HT1080 (cell line): ENCODE data around the gene MSMB. TPM values are rescaled to one million over a fixed set of nuclear protein-coding genes. Genes with fewer than 3 reads are reported as not detected.

Source experiments
- DNase-seq: peaks from one replicate; pipeline ENCODE4 v3.0.0-alpha.2; 2015; ENCODE audit warnings: low read depth
- total RNA-seq: library from RNA; depleted of rRNA; stranded (reverse); fragments of >200 nt; shearing (Covaris generic); gene quantifications from 2 replicates; pipeline ENCODE4 v1.2.3, GENCODE V29; 2014

MSMB gene
- total RNA-seq, 1 experiment from 2014 or later: not detected

GRCh38 chr10:46035923-46036849 lies 9.9 kb downstream of the MSMB start:
- peak; percentile 61 for DNase-seq

- DNase-seq: peak; percentile 89
Measured at GRCh38 chr10:46033602-46034011, 12.5 kb downstream of the MSMB start.

DNA sequence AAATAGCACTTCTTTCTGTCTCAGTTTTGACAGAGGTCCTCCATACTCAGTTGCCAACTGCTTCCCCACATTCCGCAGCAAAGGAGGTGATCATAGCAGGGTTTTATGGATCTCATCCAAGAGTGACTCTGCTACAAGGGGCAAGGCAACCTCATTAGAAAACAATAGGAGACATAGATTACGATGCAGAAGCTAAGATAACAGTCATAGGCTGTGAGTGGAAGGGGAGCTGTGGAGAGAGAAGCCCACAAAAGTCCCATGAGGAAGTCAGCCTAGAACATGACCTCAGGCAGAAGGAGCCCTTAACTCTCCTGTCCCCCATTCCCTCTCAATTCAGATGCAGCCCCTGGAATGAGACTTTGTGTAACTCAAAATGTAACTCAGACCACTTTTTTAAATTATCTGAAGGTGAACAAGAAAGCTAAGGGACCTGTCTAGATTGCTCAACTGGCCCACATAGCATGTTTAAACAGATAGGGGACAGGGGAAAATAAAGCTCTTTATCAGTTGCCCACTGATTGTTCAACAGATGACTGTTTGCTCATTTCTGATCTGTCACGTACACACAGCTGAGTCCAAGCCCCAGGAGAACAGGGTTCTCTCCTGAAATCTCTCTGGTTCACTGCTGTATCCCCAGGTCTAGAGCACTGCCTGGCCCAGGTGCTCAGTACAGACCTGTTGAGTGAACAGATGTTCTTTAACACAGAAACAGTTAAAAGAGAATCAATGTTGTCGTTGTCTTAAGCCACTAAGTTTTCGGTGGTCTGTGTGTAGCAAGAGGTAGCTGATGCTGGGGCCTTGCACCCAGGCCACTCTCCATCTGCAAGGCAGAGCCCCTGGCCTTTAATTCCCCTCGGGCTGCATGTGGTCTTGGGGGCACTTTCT lies 14.2 kb downstream of the MSMB start:
- DNase-seq: no peak

DNA sequence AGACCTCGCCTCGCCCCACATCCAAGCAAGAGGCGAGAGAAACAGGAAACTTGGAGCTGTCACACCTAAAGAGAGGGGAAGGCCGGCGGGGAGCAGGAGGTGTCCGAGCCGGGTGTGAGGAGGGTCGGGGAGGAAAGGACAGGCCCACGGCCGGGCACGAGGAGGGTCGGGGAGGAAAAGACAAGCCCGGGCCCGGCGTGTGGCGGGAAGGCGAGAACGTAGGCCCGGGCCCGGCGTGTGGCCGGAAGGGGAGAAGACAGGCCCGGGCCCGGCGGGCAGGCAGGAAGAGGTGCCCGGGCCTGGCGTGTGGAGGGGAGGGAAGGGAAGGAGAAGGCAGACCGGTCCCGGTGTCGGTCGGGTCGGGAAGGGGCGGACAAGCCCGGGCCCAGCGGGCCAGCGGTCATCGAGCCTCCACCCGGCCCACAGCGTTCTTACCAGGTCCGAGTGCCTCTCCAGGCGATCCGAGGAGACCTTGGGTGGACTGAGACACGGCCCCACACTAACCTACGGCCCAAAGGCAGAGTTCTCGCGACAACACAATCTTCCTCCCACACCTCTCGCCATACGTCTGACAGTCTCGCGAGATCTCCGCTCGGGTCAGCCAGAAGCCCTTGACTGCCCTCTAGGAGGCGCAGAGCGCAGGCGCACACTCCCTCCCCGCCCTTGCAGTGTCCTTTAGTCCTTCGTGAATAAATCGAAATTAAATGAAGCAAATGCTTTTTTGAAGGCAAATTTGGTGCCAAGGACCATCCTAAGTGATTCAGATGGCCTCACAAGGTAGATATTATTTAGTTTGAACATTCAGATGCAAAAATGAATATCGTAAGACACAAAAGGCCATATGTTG lies 15.8 kb downstream of the MSMB start, which contains the start of gene NCOA4:
Gene NCOA4 (minus strand): TSS at position 533 of the 847 bp plus-strand sequence. CDS start 13,943 bp downstream, outside the sequence.
- peak; percentile 94 for DNase-seq

DNA sequence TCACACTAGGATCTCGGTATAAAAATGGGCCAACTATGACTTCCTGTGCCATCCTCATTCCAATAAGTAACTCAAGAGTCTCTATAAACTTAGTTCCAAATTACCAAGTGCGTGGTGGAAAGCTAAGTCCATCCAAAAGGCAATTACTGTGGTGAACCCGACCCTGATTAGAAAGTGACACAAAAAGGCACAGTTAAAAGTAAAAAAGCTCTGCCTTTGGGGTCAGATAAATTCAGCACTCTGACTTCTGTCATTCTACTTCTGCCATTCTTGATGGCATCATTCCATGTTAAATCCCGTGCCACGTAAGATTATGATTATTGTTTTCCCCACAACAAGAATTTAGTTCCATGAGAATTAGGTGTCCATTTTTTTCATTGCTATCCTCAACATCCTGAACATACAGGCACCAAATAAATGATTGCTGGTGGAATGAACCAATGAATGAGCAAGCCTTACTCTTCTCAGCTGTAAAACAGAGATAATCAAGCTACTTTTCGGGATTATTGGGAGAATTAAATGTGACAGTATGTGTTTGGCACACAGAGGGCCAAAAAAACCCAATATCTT lies 16.5 kb downstream of the MSMB start:
- no peak for DNase-seq

GRCh38 chr10:46028584-46029460 lies 17.2 kb downstream of the MSMB start:
- DNase-seq: peak; percentile 61

GRCh38 chr10:46026106-46026505 lies 20.0 kb downstream of the MSMB start:
- no peak for DNase-seq

DNA sequence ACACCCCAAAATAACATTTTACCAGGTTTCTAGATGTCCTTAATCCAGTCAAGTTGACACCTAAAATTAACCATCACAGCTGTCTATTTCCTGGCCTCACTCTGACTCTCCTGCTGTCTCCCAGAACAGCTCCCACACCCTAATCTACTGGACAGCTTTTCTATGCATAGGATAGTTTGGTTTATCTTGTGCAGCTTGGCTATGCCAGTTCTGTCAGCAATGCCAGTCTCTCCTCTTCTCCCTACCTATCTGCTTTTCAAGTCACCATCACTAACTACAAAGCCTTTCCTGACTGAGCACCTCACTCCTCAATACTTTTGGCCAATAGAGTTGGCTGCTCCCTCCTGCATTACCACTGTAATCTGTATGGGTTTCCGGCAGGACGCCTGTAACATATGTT lies 20.7 kb downstream of the MSMB start:
- DNase-seq: no peak

- DNase-seq: no peak
Measured at GRCh38 chr10:46024948-46025347, 21.1 kb downstream of the MSMB start.

DNA sequence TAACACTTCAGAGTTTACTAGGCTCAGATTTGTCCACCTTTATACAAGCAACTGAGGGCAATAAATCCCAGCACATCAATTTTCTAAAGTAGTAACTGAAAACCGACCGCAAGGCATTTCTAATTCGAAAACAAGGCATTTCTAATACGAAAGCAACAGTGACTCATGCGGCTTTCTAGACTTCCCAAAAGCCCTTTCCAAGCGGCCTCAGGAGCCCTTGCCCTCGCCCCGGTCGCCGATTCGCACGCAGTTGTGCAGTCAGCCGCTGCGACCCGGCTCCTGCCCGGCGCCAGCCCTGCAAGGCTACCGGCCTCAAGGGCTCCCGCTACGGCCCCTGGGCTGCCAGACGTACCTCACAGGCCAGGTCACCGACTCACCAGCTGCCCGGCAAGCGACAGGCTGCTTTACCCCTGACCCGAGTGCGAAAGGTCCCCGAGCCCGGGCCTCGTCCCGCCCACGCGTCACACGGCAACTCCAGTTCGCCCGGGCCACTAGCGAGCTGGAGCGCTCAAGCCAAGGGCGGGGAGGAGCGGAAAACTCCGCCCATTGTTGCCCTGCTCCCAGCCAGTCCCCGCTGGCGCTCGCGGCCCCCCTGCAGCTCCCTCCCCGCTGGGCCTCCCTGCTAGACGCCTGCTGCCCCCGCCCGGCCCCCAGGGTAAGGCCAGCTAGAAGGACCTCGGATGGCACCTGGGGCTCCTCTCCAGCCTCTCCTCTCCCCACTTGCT lies 22.9 kb downstream of the MSMB start:
- DNase-seq: peak; percentile 81

DNA sequence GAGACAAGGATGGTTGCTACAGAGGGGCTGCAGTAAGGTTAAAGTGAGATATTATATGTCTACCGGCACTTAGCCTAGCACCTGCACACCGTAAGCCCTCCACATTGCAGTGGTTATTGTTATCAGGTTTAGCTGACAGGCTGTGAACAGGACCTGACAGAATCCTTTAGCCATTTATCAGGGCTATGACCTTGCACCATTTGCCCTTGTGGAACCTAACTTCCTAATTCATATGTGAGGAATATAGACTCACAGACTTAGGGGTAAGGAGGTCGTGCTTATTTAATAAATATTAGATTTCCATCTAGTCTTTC lies 25.8 kb downstream of the MSMB start:
- DNase-seq: no peak

- DNase-seq: no peak
Measured at GRCh38 chr10:46019569-46020343, 26.3 kb downstream of the MSMB start.

GRCh38 chr10:46019177-46019528 lies 26.9 kb downstream of the MSMB start:
- DNase-seq: no peak

DNA sequence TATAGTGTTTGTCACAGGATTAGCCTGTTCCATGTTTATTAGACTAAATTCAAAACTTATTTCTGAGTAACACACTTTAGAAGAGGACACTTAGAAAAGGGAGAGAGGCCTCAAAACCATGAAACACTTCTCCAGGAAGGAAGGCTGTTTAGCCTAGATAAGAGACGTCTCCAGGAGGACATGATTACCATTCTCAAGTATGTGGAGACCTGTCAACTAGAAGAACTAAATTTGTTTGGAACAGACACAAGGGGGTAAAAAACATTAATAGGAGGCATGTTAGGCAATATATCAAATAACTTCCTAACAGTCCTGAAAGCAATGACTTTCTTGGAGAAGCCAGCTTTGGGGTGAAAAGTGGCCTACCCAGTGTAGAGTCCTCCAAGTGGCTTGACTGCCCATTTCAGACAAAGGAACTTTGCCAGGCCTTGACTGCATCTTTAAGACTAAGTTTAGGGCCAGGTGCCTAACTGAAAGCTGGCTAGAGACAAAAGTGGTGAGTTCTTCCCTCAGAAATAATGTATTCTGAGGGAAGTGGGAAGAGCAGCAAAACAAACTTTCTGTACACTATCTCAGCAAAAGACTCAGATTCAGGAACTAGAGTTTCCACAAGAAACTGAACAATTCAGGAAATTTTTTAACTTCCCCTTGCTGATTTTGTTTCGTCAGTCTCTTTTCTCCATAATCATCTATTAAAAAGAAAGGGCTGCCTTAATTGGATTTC lies 27.5 kb downstream of the MSMB start:
- no peak for DNase-seq

GRCh38 chr10:46017733-46018132 lies 28.3 kb downstream of the MSMB start:
- DNase-seq: no peak

DNA sequence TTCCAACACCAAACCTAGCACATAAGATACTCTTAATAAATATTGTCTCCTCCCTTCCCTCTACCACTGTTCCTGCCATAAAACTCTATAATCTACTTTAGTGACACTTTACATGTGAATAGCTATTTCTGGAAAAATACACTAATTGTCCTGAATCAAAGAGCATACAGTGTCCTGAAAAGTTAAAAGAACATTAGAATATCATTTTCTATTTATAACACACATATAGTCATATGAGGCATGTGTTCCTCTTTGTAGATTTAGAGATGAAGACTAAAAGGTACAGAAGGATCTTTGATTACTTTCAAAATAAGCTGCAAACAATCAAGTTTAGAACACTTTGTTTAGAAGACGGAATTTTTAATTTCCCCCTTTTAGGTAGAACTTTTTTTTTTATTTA lies 29.3 kb downstream of the MSMB start:
- no peak for DNase-seq

GRCh38 chr10:46016190-46016589 lies 29.9 kb downstream of the MSMB start:
- DNase-seq: no peak
